ENCODE data around the gene RMRP. TPM values are rescaled to one million over a fixed set of nuclear protein-coding genes. Genes with fewer than 3 reads are reported as not detected.
"Not testable (repeated sequence)": the region's sequence is repeated elsewhere in the genome, so short reads cannot be mapped to it uniquely, and the experiment has no call there.

The RMRP gene
- total and polyA plus RNA-seq, 7 donors = 26.8 to 10,280 (median 4,774) TPM; not detected in 2

GRCh38 chr9:35617548-35617947, 40.3 kb downstream of the RMRP start:
- DNase-seq (no peak), ATAC-seq (no peak)
- peaks cover 0 to 2% (median 0%) of the 10 kb centered on the region in 3 donors for H3K27me3 ChIP-seq (ENCODE audit: insufficient read depth in 3 of 3, low read length in 2 of 3)
- intact Hi-C loops (cut with DNase I) = no loop called here
- H3K4me3 ChIP-seq = peak overlapping the region; percentile 61
- TF ChIP-seq CTCF (IDR thresholded peaks at IDR 0.05) = no peak
- WGBS, 3 donors = 67 to 73% (median 68%) methylated on average over 8 of the region's 8 CpGs
- H3K4me1 ChIP-seq = peaks cover 4% of the 10 kb centered on the region
- no peak overlapping the region for H3K27ac ChIP-seq
- H3K9me3 ChIP-seq = no peaks in the 10 kb centered on the region
- H3K36me3 ChIP-seq (ENCODE audit: insufficient read depth in 1 of 2, low read depth in 1 of 2) = no peaks in the 10 kb centered on the region

GRCh38 chr9:35616681-35617459, 40.9 kb downstream of the RMRP start:
- H3K36me3 ChIP-seq (ENCODE audit: insufficient read depth in 1 of 2, low read depth in 1 of 2) = no peaks in the 10 kb centered on the region
- peaks cover 0 to 2% (median 0%) of the 10 kb centered on the region in 3 donors for H3K27me3 ChIP-seq (ENCODE audit: insufficient read depth in 3 of 3, low read length in 2 of 3)
- no peak for TF ChIP-seq CTCF (IDR thresholded peaks at IDR 0.05)
- no peaks in the 10 kb centered on the region for H3K9me3 ChIP-seq
- peak overlapping the region; percentile 61 for H3K4me3 ChIP-seq
- WGBS, 3 donors = 10 to 12% (median 11%) methylated on average over 37 to 51 of the region's 51 CpGs
- intact Hi-C loops (cut with DNase I) = no loop called here
- peaks cover 4% of the 10 kb centered on the region for H3K4me1 ChIP-seq
- no peak overlapping the region for H3K27ac ChIP-seq
- DNase-seq (peak; percentile 74 to 84), ATAC-seq (peak; percentile 45 to 75 (median 68))

- Histone ChIP-seq H3K27ac (no peak overlapping the region), H3K36me3 (ENCODE audit: insufficient read depth in 1 of 2, low read depth in 1 of 2) (no peaks in the 10 kb centered on the region), H3K4me3 (no peak overlapping the region), H3K9me3 (no peaks in the 10 kb centered on the region), H3K4me1 (peaks cover 4% of the 10 kb centered on the region), H3K27me3 (ENCODE audit: insufficient read depth in 3 of 3, low read length in 2 of 3) (peaks cover 0 to 2% (median 0%) of the 10 kb centered on the region in 3 donors)
- no peak for ATAC-seq
- WGBS, 3 donors = 76 to 83% (median 82%) methylated on average over 16 to 17 of the region's 17 CpGs
- intact Hi-C loops (cut with DNase I) = no loop called here
- DNase-seq = peak in 1 of 2 donors; percentile 46
- no peak for TF ChIP-seq CTCF (IDR thresholded peaks at IDR 0.05)
Measured at GRCh38 chr9:35615981-35616680, 41.7 kb downstream of the RMRP start.

GRCh38 chr9:35612843-35613242, 45.0 kb downstream of the RMRP start:
- H3K27ac ChIP-seq = no peak overlapping the region
- no peaks in the 10 kb centered on the region for H3K9me3 ChIP-seq
- intact Hi-C loops (cut with DNase I) = no loop called here
- ATAC-seq (no peak), DNase-seq (no peak)
- H3K4me3 ChIP-seq = no peak overlapping the region
- peaks cover 8 to 24% of the 10 kb centered on the region in 2 donors for H3K36me3 ChIP-seq (ENCODE audit: insufficient read depth in 1 of 2, low read depth in 1 of 2)
- peaks cover 0 to 2% (median 0%) of the 10 kb centered on the region in 3 donors for H3K27me3 ChIP-seq (ENCODE audit: insufficient read depth in 3 of 3, low read length in 2 of 3)
- TF ChIP-seq CTCF (IDR thresholded peaks at IDR 0.05) = no peak
- peaks cover 16% of the 10 kb centered on the region for H3K4me1 ChIP-seq
- 82 to 88% (median 85%) methylated on average over 2 of the region's 2 CpGs for WGBS, 3 donors

- DNase-seq; H3K9me3 ChIP-seq; intact Hi-C loops (cut with DNase I); H3K4me3 ChIP-seq; ATAC-seq; H3K27me3 ChIP-seq (ENCODE audit: insufficient read depth in 3 of 3, low read length in 2 of 3); H3K27ac ChIP-seq: not testable (repeated sequence)
- WGBS, 3 donors = 92 to 99% (median 95%) methylated on average over 4 of the region's 4 CpGs
- peaks cover 9 to 32% of the 10 kb centered on the region in 2 donors for H3K36me3 ChIP-seq (ENCODE audit: insufficient read depth in 1 of 2, low read depth in 1 of 2)
- H3K4me1 ChIP-seq = peaks cover 16% of the 10 kb centered on the region
Measured at GRCh38 chr9:35612066-35612465, 45.8 kb downstream of the RMRP start.
